Kidney (tissue), 14 donors: ENCODE data around the gene PPP1R18. TPM values are rescaled to one million over a fixed set of nuclear protein-coding genes. Genes with fewer than 3 reads are reported as not detected.
A peak's percentile ranks its signal among the peaks of the same experiment; 100 is the strongest.

Experiments
- DNase-seq, 5 donors: peaks; one replicate each; pipeline ENCODE4 v3.0.0-alpha.2; 2013 to 2020
- FAIRE-seq: peaks from 2 replicates; lab custom pipeline; 2012; peaks lifted over from hg19 to GRCh38; lab: Jason Lieb, UNC
- H3K27ac ChIP-seq, 2 donors: one replicate each; pipeline ENCODE4 v1.7.0; 2013; ENCODE audit warnings: low read depth in 2 of 2, low read length in 2 of 2, inconsistent platforms in 1 of 2
- H3K27me3 ChIP-seq: one replicate; pipeline ENCODE4 v1.7.1; 2013; ENCODE audit warnings: low read length, inconsistent platforms; ENCODE audit not compliant: control insufficient read depth, insufficient read depth
- H3K36me3 ChIP-seq, 3 donors: one replicate each; pipeline versions ENCODE4 v1.7.0 to v1.7.1; 2013; ENCODE audit warnings: low read length in 3 of 3, control low read depth in 1 of 3, inconsistent platforms in 1 of 3; ENCODE audit not compliant: insufficient read depth in 3 of 3, control insufficient read depth in 2 of 3
- H3K4me1 ChIP-seq, 3 donors: one replicate each; pipeline versions ENCODE4 v1.7.0 to v1.7.1; 2013; ENCODE audit warnings: low read length in 3 of 3, inconsistent platforms in 1 of 3, low read depth in 1 of 3; ENCODE audit not compliant: control insufficient read depth in 2 of 3, insufficient read depth in 2 of 3
- H3K4me3 ChIP-seq, 3 donors: one replicate each; pipeline versions ENCODE4 v1.7.0 to v1.8.1; 2013; ENCODE audit warnings: low read length in 3 of 3, control low read depth in 1 of 3, inconsistent platforms in 1 of 3
- H3K9ac ChIP-seq, 3 donors: one replicate each; pipeline versions ENCODE4 v1.7.0 to v1.7.1; 2013; ENCODE audit warnings: low read length in 3 of 3, control low read depth in 1 of 3, inconsistent platforms in 1 of 3
- H3K9me3 ChIP-seq, 3 donors: one replicate each; pipeline versions ENCODE4 v1.7.0 to v1.7.1; 2013; ENCODE audit warnings: low read length in 3 of 3, control low read depth in 1 of 3, inconsistent platforms in 1 of 3; ENCODE audit not compliant: control insufficient read depth in 2 of 3, insufficient read depth in 1 of 3
- CTCF ChIP-seq: IDR thresholded peaks from 3 replicates; pipeline ENCODE4 v1.5.1; 2012; ENCODE audit warnings: mild to moderate bottlenecking, moderate library complexity, borderline replicate concordance; ENCODE audit not compliant: insufficient read depth; ENCODE audit errors: extremely low read depth
- intact Hi-C: fragments of 100-400 bp; cut with DNase I; formaldehyde crosslinking; loops from one replicate; pipeline ENCODE4 v1.11.1; 2022
- polyA plus RNA-seq: library from polyadenylated mRNA; stranded (reverse); fragments of 350-450 nt; fragmentation: Illumina TruSeq; extraction: RNeasy Lipid Tissue Mini Kit (QIAGEN cat#74804); gene quantifications from one replicate; pipeline ENCODE4 v1.2.3, GENCODE V29; 2014; ENCODE audit warnings: low read depth, low replicate concordance; ENCODE audit not compliant: insufficient read depth
- total RNA-seq: library from RNA; stranded (reverse); fragmentation: NEBNext Ultra II Directional; extraction: Animal tissue kit (Norgen Biotek cat#: 25700); gene quantifications from one replicate; pipeline ENCODE4 v1.2.1, GENCODE V29; 2021
- donor health status: control.
- donor health status: control.
- donor health status: control.
- donor health status: control.
- donor health status: control.
- donor health status: DM: yes; HTN: yes; CAD: no.
- donor health status: Normal renal cell carcinoma (clear cell type).

PPP1R18 gene
- total and polyA plus RNA-seq, 2 donors from 2014 or later = 17.1 to 51.9 TPM

- no peaks in the 10 kb centered on the region for H3K9me3 ChIP-seq
- H3K4me1 ChIP-seq = peaks cover 0 to 6% (median 3%) of the 10 kb centered on the region in 3 donors
- H3K27me3 ChIP-seq = no peaks in the 10 kb centered on the region
- TF ChIP-seq CTCF = no peak
- no peak overlapping the region for H3K9ac ChIP-seq
- no peak overlapping the region for H3K27ac ChIP-seq
- intact Hi-C loops = no loop called here
- no peak for FAIRE-seq
- H3K4me3 ChIP-seq = no peak overlapping the region
- DNase-seq = peak in 1 of 5 donors; percentile 59
- H3K36me3 ChIP-seq = peaks cover 0 to 6% (median 0%) of the 10 kb centered on the region in 3 donors
Measured at GRCh38 chr6:30703011-30703410, 16.6 kb upstream of the PPP1R18 start.

GRCh38 chr6:30700340-30700739, 13.9 kb upstream of the PPP1R18 start:
- Histone ChIP-seq H3K27me3 (no peaks in the 10 kb centered on the region), H3K9ac (no peak overlapping the region), H3K4me3 (no peak overlapping the region), H3K27ac (peak overlapping the region in 1 of 2 donors; percentile 17), H3K4me1 (no peaks in the 10 kb centered on the region), H3K9me3 (no peaks in the 10 kb centered on the region), H3K36me3 (peaks cover 0 to 6% (median 0%) of the 10 kb centered on the region in 3 donors)
- DNase-seq = peak in 2 of 5 donors; percentile 29 to 61
- intact Hi-C loops = no loop called here
- no peak for TF ChIP-seq CTCF
- no peak for FAIRE-seq

GRCh38 chr6:30696432-30696831, 10.0 kb upstream of the PPP1R18 start:
- Histone ChIP-seq H3K36me3 (no peaks in the 10 kb centered on the region), H3K27me3 (no peaks in the 10 kb centered on the region), H3K9ac (no peak overlapping the region), H3K4me3 (no peak overlapping the region), H3K27ac (no peak overlapping the region), H3K9me3 (no peaks in the 10 kb centered on the region), H3K4me1 (peaks cover 0 to 2% (median 2%) of the 10 kb centered on the region in 3 donors)
- no peak for TF ChIP-seq CTCF
- FAIRE-seq (no peak), DNase-seq (peak in 1 of 5 donors; percentile 24)
- intact Hi-C loops = no loop called here

GRCh38 chr6:30691208-30691847, 4.9 kb upstream of the PPP1R18 start:
- H3K9ac ChIP-seq = peak overlapping the region in 2 of 3 donors; percentile 16 to 72
- no peaks in the 10 kb centered on the region for H3K9me3 ChIP-seq
- H3K27me3 ChIP-seq = no peaks in the 10 kb centered on the region
- no peak for TF ChIP-seq CTCF
- H3K36me3 ChIP-seq = no peaks in the 10 kb centered on the region
- peak overlapping the region; percentile 48 to 81 (median 50) for H3K4me3 ChIP-seq
- peaks cover 3 to 18% (median 15%) of the 10 kb centered on the region in 3 donors for H3K4me1 ChIP-seq
- FAIRE-seq (no peak), DNase-seq (peak in 1 of 5 donors; percentile 45)
- H3K27ac ChIP-seq = peak overlapping the region in 1 of 2 donors; percentile 58
- intact Hi-C loops = no loop called here
